ENCODE data around the gene CNTFR.

The CNTFR gene

DNA sequence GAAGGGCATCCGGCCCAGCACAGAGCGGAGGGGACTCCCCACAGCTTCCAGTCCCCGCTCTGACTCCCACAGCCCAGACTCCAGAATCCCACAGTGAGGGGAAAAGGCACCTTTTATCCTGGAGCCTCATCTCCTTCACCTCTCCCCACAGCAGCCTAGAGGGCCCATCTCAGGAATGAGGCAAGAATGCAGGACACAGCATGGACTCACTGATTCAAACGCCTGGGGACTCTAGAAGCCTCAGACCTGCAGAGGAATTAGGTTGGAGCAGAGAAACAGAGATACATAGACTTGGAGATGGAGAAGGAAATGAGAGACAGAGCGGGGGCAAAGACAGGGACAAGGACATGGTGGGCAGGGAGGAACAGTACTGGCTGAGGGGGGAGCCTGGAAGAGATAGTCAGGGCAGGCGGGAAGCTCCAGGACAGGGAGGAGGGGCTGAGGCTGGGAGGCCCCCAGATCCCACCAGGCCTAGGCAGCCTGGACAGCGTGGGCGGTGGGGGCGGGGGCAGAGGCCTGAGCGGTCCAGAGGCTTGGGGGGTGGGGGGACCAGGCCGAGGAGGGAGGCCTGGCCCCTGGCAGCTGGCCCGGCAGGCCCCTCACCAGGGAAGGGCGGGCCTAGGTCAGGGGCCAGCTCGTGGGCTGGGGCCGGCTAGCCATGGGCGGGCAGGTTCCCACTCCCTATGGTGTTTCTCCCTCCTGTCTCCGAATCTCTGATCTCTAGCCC lies 15.8 kb downstream of the CNTFR start:
- no peak for DNase-seq
- Histone ChIP-seq H3K27ac (no peak overlapping the region), H3K36me3 (replicated peaks) (no peaks in the 10 kb centered on the region), H3K27me3 (replicated peaks) (peaks cover 40% of the 10 kb centered on the region), H3K4me3 (ENCODE audit: low read depth, low read length) (no peak overlapping the region)
- TF ChIP-seq, protein P1, sequence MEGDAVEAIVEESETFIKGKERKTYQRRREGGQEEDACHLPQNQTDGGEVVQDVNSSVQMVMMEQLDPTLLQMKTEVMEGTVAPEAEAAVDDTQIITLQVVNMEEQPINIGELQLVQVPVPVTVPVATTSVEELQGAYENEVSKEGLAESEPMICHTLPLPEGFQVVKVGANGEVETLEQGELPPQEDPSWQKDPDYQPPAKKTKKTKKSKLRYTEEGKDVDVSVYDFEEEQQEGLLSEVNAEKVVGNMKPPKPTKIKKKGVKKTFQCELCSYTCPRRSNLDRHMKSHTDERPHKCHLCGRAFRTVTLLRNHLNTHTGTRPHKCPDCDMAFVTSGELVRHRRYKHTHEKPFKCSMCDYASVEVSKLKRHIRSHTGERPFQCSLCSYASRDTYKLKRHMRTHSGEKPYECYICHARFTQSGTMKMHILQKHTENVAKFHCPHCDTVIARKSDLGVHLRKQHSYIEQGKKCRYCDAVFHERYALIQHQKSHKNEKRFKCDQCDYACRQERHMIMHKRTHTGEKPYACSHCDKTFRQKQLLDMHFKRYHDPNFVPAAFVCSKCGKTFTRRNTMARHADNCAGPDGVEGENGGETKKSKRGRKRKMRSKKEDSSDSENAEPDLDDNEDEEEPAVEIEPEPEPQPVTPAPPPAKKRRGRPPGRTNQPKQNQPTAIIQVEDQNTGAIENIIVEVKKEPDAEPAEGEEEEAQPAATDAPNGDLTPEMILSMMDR (IDR thresholded peaks at IDR 0.05; ENCODE audit: low read depth, low read length, missing control alignments), result no peak
- in situ Hi-C loops (cut with HindIII; ENCODE audit: low pct_ligation_motif_present, low sequenced_read_pairs), result no loop called here

DNA sequence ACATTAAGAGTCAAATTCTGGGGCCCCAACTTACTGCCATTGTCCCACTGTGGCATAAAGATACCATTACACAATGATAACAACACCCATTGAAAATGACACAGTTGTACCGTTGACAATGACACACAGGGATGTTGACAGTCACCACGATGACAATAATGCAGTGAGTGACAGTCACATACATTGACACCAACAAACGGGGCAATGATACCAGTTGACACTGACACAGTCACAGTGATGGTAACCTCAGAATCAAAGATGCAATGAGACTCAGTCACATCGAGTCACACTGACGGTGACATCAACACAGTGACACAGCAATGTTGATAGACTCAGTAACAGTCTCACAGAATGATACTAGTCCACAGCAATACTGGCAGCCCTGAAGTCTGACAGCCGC lies 16.9 kb downstream of the CNTFR start:
- in situ Hi-C loops (cut with HindIII; ENCODE audit: low pct_ligation_motif_present, low sequenced_read_pairs), result no loop called here
- no peaks in the 10 kb centered on the region for H3K36me3 ChIP-seq (replicated peaks)
- TF ChIP-seq, protein P1 (IDR thresholded peaks at IDR 0.05; ENCODE audit: low read depth, low read length, missing control alignments), result no peak
- no peak overlapping the region for H3K27ac ChIP-seq
- DNase-seq, result no peak
- no peak overlapping the region for H3K4me3 ChIP-seq (ENCODE audit: low read depth, low read length)
- peaks cover 37% of the 10 kb centered on the region for H3K27me3 ChIP-seq (replicated peaks)

DNA sequence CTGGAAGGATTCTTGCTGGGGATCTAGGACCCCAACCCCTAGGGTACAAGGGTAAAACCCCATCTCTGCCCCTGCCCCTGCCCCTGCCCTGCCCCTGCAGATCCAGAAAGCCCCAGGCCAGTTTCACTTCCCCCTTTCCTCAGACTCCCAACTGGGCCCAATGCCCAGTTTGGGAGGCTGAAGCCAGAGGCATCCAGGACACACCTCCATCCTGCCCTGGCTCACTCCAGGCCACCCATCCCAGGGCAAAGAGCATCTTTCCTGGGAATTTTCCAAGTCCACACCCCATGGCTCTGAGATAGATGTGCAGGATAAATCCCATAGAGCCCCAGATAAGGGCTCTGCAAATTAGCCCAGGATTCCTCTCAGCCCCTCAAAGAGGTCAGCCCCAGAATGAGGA lies 17.4 kb downstream of the CNTFR start:
- H3K27me3 ChIP-seq (replicated peaks), result peaks cover 35% of the 10 kb centered on the region
- TF ChIP-seq, protein P1 (IDR thresholded peaks at IDR 0.05; ENCODE audit: low read depth, low read length, missing control alignments), result no peak

DNA sequence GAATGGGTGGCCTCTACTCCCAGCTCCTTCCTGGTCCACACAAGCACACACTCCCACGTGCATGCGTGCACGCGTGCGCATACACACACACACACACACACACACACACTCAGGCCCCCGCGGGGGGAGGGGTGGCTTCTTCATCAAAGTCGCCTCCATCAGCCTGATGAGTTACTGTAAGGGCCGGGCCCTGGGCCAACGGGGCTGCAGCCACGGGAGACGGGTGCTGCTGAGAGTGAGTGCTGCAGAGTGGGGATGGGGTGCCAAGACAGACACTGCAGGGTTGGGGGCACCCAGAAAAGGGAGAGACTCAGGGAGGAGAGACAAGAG lies 18.1 kb downstream of the CNTFR start:
- H3K27me3 ChIP-seq (replicated peaks), result peaks cover 28% of the 10 kb centered on the region
- H3K36me3 ChIP-seq (replicated peaks), result no peaks in the 10 kb centered on the region

More for the DNA sequence above, 17.4 kb downstream of the CNTFR start:
- no peak overlapping the region for H3K4me3 ChIP-seq (ENCODE audit: low read depth, low read length)
- H3K36me3 ChIP-seq (replicated peaks), result no peaks in the 10 kb centered on the region
- no peak for DNase-seq
- in situ Hi-C loops (cut with HindIII; ENCODE audit: low pct_ligation_motif_present, low sequenced_read_pairs), result no loop called here
- H3K27ac ChIP-seq, result no peak overlapping the region

DNA sequence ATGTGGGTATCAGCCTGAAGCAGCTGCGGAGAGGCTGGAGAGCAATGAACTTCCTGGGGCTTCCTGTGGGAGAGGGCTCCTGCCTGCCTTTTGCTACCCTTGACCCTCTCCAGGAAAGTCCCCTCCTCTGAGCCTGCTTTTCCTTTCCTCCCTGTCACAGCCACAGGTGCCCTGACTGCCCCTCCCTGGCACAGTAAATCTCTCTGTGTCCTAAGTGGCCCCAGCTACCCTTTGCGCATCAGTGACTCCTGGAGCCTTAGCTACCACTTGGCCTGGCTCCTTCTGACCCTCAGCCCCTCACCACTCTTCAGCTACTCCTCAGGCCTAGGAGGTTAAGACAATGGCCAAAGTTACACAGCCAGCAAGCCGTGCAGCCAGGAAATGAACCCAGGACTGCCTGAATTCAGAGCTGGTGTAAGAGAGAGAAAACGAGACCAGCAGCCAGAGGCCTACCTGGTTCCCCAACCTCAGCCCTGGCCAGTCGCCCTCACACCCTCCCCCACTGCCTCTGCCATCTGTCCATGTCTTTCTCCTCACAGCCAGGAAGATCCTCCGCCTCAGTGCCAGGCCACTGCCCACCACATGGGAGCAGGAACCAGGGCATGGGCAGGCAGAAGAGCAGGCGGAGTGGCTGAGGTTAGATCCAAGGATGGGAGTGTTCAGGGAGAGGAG lies 18.6 kb downstream of the CNTFR start:
- TF ChIP-seq, protein P1 (IDR thresholded peaks at IDR 0.05; ENCODE audit: low read depth, low read length, missing control alignments), result no peak
- Histone ChIP-seq H3K4me3 (ENCODE audit: low read depth, low read length) (no peak overlapping the region), H3K36me3 (replicated peaks) (no peaks in the 10 kb centered on the region), H3K27ac (no peak overlapping the region), H3K27me3 (replicated peaks) (peaks cover 24% of the 10 kb centered on the region)
- DNase-seq, result no peak
- in situ Hi-C loops (cut with HindIII; ENCODE audit: low pct_ligation_motif_present, low sequenced_read_pairs), result no loop called here

More for the DNA sequence above, 18.1 kb downstream of the CNTFR start:
- Histone ChIP-seq H3K27ac (no peak overlapping the region), H3K4me3 (ENCODE audit: low read depth, low read length) (no peak overlapping the region)
- TF ChIP-seq, protein P1 (IDR thresholded peaks at IDR 0.05; ENCODE audit: low read depth, low read length, missing control alignments), result no peak
- in situ Hi-C loops (cut with HindIII; ENCODE audit: low pct_ligation_motif_present, low sequenced_read_pairs), result no loop called here
- DNase-seq, result no peak
